Neuronal stem cell (in vitro differentiated cells): ENCODE data around the gene TFB2M.

ENCODE experiments used
- DNase-seq: peaks from one replicate; pipeline ENCODE4 v3.0.0-alpha.2; 2013; ENCODE audit warnings: low spot score
- H2AFZ ChIP-seq: one replicate; pipeline ENCODE4 v1.6.1; 2013; ENCODE audit warnings: mild to moderate bottlenecking, low read length, inconsistent platforms
- H2AK5ac ChIP-seq: 2 replicates; pipeline ENCODE4 v1.6.1; 2013; ENCODE audit warnings: low read depth, mild to moderate bottlenecking, inconsistent platforms, low read length, moderate library complexity, mixed read lengths
- H2BK120ac ChIP-seq: 2 replicates; pipeline ENCODE4 v1.6.1; 2013; ENCODE audit warnings: low read depth, mild to moderate bottlenecking, inconsistent platforms, low read length, moderate library complexity, mixed read lengths
- H2BK12ac ChIP-seq: one replicate; pipeline ENCODE4 v1.6.1; 2013; ENCODE audit warnings: low read length, inconsistent platforms
- H2BK15ac ChIP-seq: 2 replicates; pipeline ENCODE4 v1.6.1; 2013; ENCODE audit warnings: mild to moderate bottlenecking, low read length, inconsistent platforms, mixed read lengths
- H2BK5ac ChIP-seq: one replicate; pipeline ENCODE4 v1.6.1; 2013; ENCODE audit warnings: inconsistent platforms, mild to moderate bottlenecking, low read length, moderate library complexity
- H3K14ac ChIP-seq: one replicate; pipeline ENCODE4 v1.6.1; 2013; ENCODE audit warnings: low read length, inconsistent platforms
- H3K18ac ChIP-seq: 2 replicates; pipeline ENCODE4 v1.6.1; 2013; ENCODE audit warnings: low read length, inconsistent platforms
- H3K23ac ChIP-seq: 2 replicates; pipeline ENCODE4 v1.6.1; 2013; ENCODE audit warnings: low read depth, mild to moderate bottlenecking, mixed read lengths, low read length, inconsistent platforms; ENCODE audit not compliant: poor library complexity
- H3K27ac ChIP-seq: replicated peaks from 3 replicates; pipeline ENCODE4 v1.5.1; 2013; ENCODE audit warnings: low read length, inconsistent platforms
- H3K27me3 ChIP-seq, 3 experiments: 2 replicates each; pipeline ENCODE4 v1.6.1; 2013; ENCODE audit warnings: low read length in 3 of 3, mild to moderate bottlenecking in 2 of 3, inconsistent platforms in 1 of 3, low read depth in 1 of 3, mixed read lengths in 1 of 3, moderate library complexity in 1 of 3; ENCODE audit not compliant: control insufficient read depth in 3 of 3, insufficient read depth in 3 of 3
- H3K36me3 ChIP-seq, 2 donors: replicated peaks in 1 of 2; 2 replicates each; pipeline ENCODE4 v1.6.1; 2013; ENCODE audit warnings: low read length in 2 of 2; ENCODE audit not compliant: control insufficient read depth in 2 of 2, insufficient read depth in 2 of 2
- H3K4ac ChIP-seq: 2 replicates; pipeline ENCODE4 v1.6.1; 2013; ENCODE audit warnings: inconsistent platforms, mild to moderate bottlenecking, low read length, moderate library complexity
- H3K4me1 ChIP-seq, 2 donors: 1 replicate in 1 of 2; 2 replicates in 1 of 2; pipeline ENCODE4 v1.6.1; 2013; ENCODE audit warnings: low read length in 2 of 2, low read depth in 1 of 2; ENCODE audit not compliant: control insufficient read depth in 2 of 2, insufficient read depth in 1 of 2
- H3K4me2 ChIP-seq: one replicate; pipeline ENCODE4 v1.6.1; 2013; ENCODE audit warnings: mild to moderate bottlenecking, low read length, inconsistent platforms; ENCODE audit not compliant: insufficient read depth, poor library complexity, severe bottlenecking
- H3K4me3 ChIP-seq, 2 donors: 2 replicates each; pipeline ENCODE4 v1.5.1; 2013; ENCODE audit warnings: low read length in 2 of 2, mild to moderate bottlenecking in 2 of 2, inconsistent platforms in 1 of 2, moderate library complexity in 1 of 2
- H3K79me1 ChIP-seq: one replicate; pipeline ENCODE4 v1.6.1; 2013; ENCODE audit warnings: low read depth, mild to moderate bottlenecking, inconsistent platforms, low read length, moderate library complexity
- H3K9ac ChIP-seq: one replicate; pipeline ENCODE4 v1.6.1; 2013; ENCODE audit warnings: mild to moderate bottlenecking, low read depth, low read length, inconsistent platforms; ENCODE audit not compliant: poor library complexity
- H3K9me3 ChIP-seq, 2 donors: replicated peaks in 1 of 2; 2 replicates each; pipeline versions ENCODE3 to v1.6.1; 2013; ENCODE audit warnings: low read length in 2 of 2, mild to moderate bottlenecking in 2 of 2, inconsistent platforms in 1 of 2, low read depth in 1 of 2, mixed read lengths in 1 of 2, moderate library complexity in 1 of 2; ENCODE audit not compliant: control insufficient read depth in 2 of 2, insufficient read depth in 1 of 2
- H4K8ac ChIP-seq: one replicate; pipeline ENCODE4 v1.6.1; 2013; ENCODE audit warnings: low read depth, mild to moderate bottlenecking, inconsistent platforms, low read length, moderate library complexity
- H4K91ac ChIP-seq: one replicate; pipeline ENCODE4 v1.6.1; 2013; ENCODE audit warnings: low read length, low read depth, mild to moderate bottlenecking, inconsistent platforms; ENCODE audit not compliant: poor library complexity
- WGBS, 2 donors: extraction: QIAGEN DNeasy Blood & Tissue Kit; methylation state at CpG; one replicate each; pipeline ENCODE4 v1.1.7; 2013; ENCODE audit warnings: missing lambda C conversion rate in 2 of 2, mixed read lengths in 1 of 2; ENCODE audit not compliant: insufficient read length in 2 of 2, insufficient replicate concordance in 1 of 2; ENCODE audit errors: extremely low coverage in 2 of 2; 5-methylcytosine and 5-hydroxymethylcytosine counted together

Gene TFB2M

DNA sequence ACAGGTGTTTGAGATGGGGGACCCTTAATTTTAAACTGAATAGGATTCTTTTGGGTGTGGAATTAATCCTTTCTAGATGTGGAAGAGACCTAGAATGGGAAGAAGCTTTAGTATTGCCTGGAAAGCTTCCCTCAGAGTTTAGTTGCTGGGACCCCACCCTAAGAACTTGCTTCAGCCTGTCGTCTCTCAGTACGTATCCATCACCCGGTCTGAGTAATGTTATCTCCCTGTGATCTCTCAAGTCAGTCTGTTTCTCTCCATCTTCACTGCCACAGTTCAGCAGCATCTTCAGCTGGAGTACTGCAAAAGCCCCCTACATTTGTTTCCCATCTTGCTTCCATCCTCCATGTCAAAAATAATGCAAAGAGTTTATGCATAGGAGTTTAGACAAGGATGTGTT lies 29.1 kb upstream of the TFB2M start:
- Histone ChIP-seq H3K9ac (no peak overlapping the region), H3K18ac (no peak overlapping the region), H3K27me3 (no peaks in the 10 kb centered on the region), H3K4ac (no peak overlapping the region), H4K91ac (no peak overlapping the region), H3K27ac (no peak overlapping the region), H2BK120ac (no peak overlapping the region), H2AK5ac (no peak overlapping the region), H2BK15ac (no peak overlapping the region), H2BK12ac (no peak overlapping the region), H3K36me3 (peaks cover 5 to 9% of the 10 kb centered on the region in 2 donors), H3K9me3 (no peaks in the 10 kb centered on the region), H3K4me3 (no peak overlapping the region), H2BK5ac (no peak overlapping the region), H3K4me2 (no peak overlapping the region), H3K14ac (no peak overlapping the region), H4K8ac (no peak overlapping the region), H2AFZ (no peak overlapping the region), H3K23ac (no peak overlapping the region), H3K79me1 (peaks cover 1% of the 10 kb centered on the region), H3K4me1 (no peaks in the 10 kb centered on the region)
- no peak for DNase-seq
- WGBS, 2 donors, result no CpG with 5 or more reads among the region's 3 CpGs

DNA sequence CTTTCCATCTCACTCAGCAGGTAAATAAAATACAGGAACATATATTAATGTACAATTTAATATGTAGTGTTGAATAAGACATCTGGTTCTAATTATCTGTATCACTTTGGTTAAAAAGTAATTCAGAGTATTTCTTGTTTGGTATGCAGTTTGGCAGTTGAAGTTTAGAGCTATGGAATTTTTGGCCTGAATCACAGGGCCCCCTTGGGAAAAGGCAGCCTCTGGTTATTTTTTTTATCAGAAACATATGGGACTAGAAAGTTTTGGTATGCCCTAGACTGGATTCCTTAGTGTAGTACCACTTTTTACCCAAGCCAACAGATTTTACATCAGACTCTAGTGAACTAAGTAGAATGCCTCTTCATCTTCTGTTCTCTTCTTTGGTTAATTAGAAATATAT lies 26.6 kb upstream of the TFB2M start:
- H3K4me1 ChIP-seq, result no peaks in the 10 kb centered on the region
- peaks cover 0 to 2% of the 10 kb centered on the region in 2 donors for H3K9me3 ChIP-seq
- H2BK12ac ChIP-seq, result no peak overlapping the region
- H3K4me3 ChIP-seq, result no peak overlapping the region
- DNase-seq, result no peak
- no peak overlapping the region for H2BK5ac ChIP-seq
- no peak overlapping the region for H3K23ac ChIP-seq
- no peak overlapping the region for H3K18ac ChIP-seq
- H3K14ac ChIP-seq, result no peak overlapping the region
- peaks cover 1% of the 10 kb centered on the region for H3K79me1 ChIP-seq
- no peak overlapping the region for H2BK15ac ChIP-seq
- no peaks in the 10 kb centered on the region for H3K27me3 ChIP-seq
- no peak overlapping the region for H2AFZ ChIP-seq
- peaks cover 5 to 9% of the 10 kb centered on the region in 2 donors for H3K36me3 ChIP-seq
- no peak overlapping the region for H4K8ac ChIP-seq
- H3K27ac ChIP-seq, result no peak overlapping the region
- no peak overlapping the region for H3K4me2 ChIP-seq
- H3K4ac ChIP-seq, result no peak overlapping the region
- H4K91ac ChIP-seq, result no peak overlapping the region
- H2BK120ac ChIP-seq, result no peak overlapping the region
- H3K9ac ChIP-seq, result no peak overlapping the region
- no peak overlapping the region for H2AK5ac ChIP-seq

DNA sequence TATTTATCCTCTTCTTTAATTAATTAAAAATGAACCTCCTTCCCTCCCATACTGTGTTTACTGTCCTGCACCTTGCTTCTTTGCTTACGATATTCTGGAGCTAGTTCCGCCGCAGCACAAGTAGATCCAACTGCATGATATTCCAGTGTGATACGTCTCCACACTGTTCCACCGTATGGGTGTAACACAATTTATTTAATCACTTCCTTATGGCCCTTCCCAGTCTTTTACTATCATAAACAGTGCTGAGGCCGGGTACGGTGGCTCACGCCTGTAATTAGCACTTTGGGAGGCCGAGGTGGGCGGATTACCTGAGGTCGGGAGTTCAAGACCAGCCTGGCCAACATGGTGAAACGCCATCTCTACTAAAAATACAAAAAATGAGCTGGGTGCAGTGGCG lies 25.9 kb upstream of the TFB2M start:
- H3K36me3 ChIP-seq, result peaks cover 5 to 9% of the 10 kb centered on the region in 2 donors
- no peak overlapping the region for H3K18ac ChIP-seq
- peaks cover 1% of the 10 kb centered on the region for H3K79me1 ChIP-seq
- H2BK12ac ChIP-seq, result no peak overlapping the region
- no peak overlapping the region for H3K4ac ChIP-seq
- no peak overlapping the region for H4K8ac ChIP-seq
- no peak overlapping the region for H4K91ac ChIP-seq
- H3K4me2 ChIP-seq, result no peak overlapping the region
- H3K4me3 ChIP-seq, result no peak overlapping the region
- H2AK5ac ChIP-seq, result no peak overlapping the region
- H3K9me3 ChIP-seq, result peaks cover 0 to 2% of the 10 kb centered on the region in 2 donors
- no peak overlapping the region for H3K9ac ChIP-seq
- H3K14ac ChIP-seq, result no peak overlapping the region
- no peak overlapping the region for H3K27ac ChIP-seq
- no peaks in the 10 kb centered on the region for H3K4me1 ChIP-seq
- H3K23ac ChIP-seq, result no peak overlapping the region
- H3K27me3 ChIP-seq, result no peaks in the 10 kb centered on the region
- WGBS, 2 donors, result no CpG with 5 or more reads among the region's 13 CpGs
- DNase-seq, result no peak
- H2BK5ac ChIP-seq, result no peak overlapping the region
- H2AFZ ChIP-seq, result no peak overlapping the region
- H2BK15ac ChIP-seq, result no peak overlapping the region
- no peak overlapping the region for H2BK120ac ChIP-seq

DNA sequence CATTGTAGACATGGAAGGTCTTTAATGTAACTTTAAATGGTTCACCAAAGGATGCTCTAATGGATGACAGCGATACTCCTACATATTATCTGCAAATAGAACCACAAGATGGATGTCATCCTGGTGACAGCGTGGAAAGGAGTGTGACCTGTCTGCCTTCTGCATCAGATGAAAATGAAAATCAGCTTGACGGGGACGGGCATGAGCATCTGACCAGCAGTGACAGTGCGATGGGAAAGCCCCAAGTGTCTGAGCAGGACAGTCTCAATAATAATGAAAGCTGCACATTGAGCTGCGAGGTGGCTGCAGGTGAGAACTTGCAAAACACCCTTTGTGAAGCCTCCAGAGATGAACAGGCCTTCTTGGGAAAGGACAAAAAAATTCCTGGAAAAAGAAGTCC lies 25.4 kb upstream of the TFB2M start:
- no peak overlapping the region for H3K4me3 ChIP-seq
- H2BK5ac ChIP-seq, result no peak overlapping the region
- no peak for DNase-seq
- H3K36me3 ChIP-seq, result peaks cover 5 to 9% of the 10 kb centered on the region in 2 donors
- no peak overlapping the region for H3K4ac ChIP-seq
- H2AK5ac ChIP-seq, result no peak overlapping the region
- no peak overlapping the region for H2BK12ac ChIP-seq
- no peak overlapping the region for H3K27ac ChIP-seq
- no peak overlapping the region for H2AFZ ChIP-seq
- no peak overlapping the region for H3K23ac ChIP-seq
- no peak overlapping the region for H3K14ac ChIP-seq
- H3K4me1 ChIP-seq, result no peaks in the 10 kb centered on the region
- H3K9me3 ChIP-seq, result peaks cover 0 to 2% of the 10 kb centered on the region in 2 donors
- H3K18ac ChIP-seq, result no peak overlapping the region
- no peak overlapping the region for H2BK15ac ChIP-seq
- H4K91ac ChIP-seq, result no peak overlapping the region
- WGBS, 2 donors, result no CpG with 5 or more reads among the region's 6 CpGs
- H3K9ac ChIP-seq, result no peak overlapping the region
- peaks cover 1% of the 10 kb centered on the region for H3K79me1 ChIP-seq
- H2BK120ac ChIP-seq, result no peak overlapping the region
- H4K8ac ChIP-seq, result no peak overlapping the region
- H3K27me3 ChIP-seq, result no peaks in the 10 kb centered on the region
- H3K4me2 ChIP-seq, result no peak overlapping the region
